Dendritic cell treated with granulocyte-macrophage colony-stimulating factor and Interleukin-4, amounts not matched to agents 40 ng/mL and 50 ng/mL, for 4 days (primary cell): ENCODE results near the gene CST8.

ENCODE experiments used
- H3K27ac Mint-ChIP-seq: one replicate; pipeline ENCODE4 v1.8.0; 2022; ENCODE audit warnings: mild to moderate bottlenecking, mixed read lengths
- H3K27me3 Mint-ChIP-seq: one replicate; pipeline ENCODE4 v1.8.0; 2022; ENCODE audit warnings: mild to moderate bottlenecking, mixed read lengths
- H3K36me3 Mint-ChIP-seq: one replicate; pipeline ENCODE4 v1.8.0; 2022; ENCODE audit warnings: low read depth, mixed read lengths
- H3K4me1 Mint-ChIP-seq: one replicate; pipeline ENCODE4 v1.8.0; 2022; ENCODE audit warnings: low read depth, mixed read lengths
- H3K4me3 Mint-ChIP-seq: one replicate; pipeline ENCODE4 v1.8.0; 2022; ENCODE audit warnings: mild to moderate bottlenecking, moderate library complexity, mixed read lengths
- H3K9me3 Mint-ChIP-seq: one replicate; pipeline ENCODE4 v1.8.0; 2022; ENCODE audit warnings: mixed read lengths
- intact Hi-C: fragments of 100-400 bp; cut with micrococcal nuclease; formaldehyde crosslinking; loops from one replicate; pipeline ENCODE4 v1.15.0; 2022

CST8 gene

GRCh38 chr20:23490817-23491216 lies at the start of gene CST8:
TSS of gene CST8 (plus strand) at chr20:23491117. CDS start at chr20:23491668, 551 bp downstream.
- no peaks in the 10 kb centered on the region for H3K36me3 Mint-ChIP-seq
- no peaks in the 10 kb centered on the region for H3K9me3 Mint-ChIP-seq
- no peaks in the 10 kb centered on the region for H3K4me1 Mint-ChIP-seq
- intact Hi-C loops = no loop called here
- H3K27ac Mint-ChIP-seq = no peak within 1 kb of the TSS
- no peak within 1 kb of the TSS for H3K4me3 Mint-ChIP-seq
- H3K27me3 Mint-ChIP-seq = no peaks in the 10 kb centered on the region

- intact Hi-C loops = loop anchor here (1.0 to 10.0 kb wide), 3 partner anchors 164 to 747 kb away; no protein-coding TSS in a partner anchor
- no peaks in the 10 kb centered on the region for H3K4me1 Mint-ChIP-seq
- peaks cover 3% of the 10 kb centered on the region for H3K27me3 Mint-ChIP-seq
- no peaks in the 10 kb centered on the region for H3K9me3 Mint-ChIP-seq
- H3K4me3 Mint-ChIP-seq = no peak overlapping the region
- H3K36me3 Mint-ChIP-seq = no peaks in the 10 kb centered on the region
- no peak overlapping the region for H3K27ac Mint-ChIP-seq
Observed at GRCh38 chr20:23441850-23442313, 49.0 kb upstream of the CST8 start.

- intact Hi-C loops = loop anchor here (1.0 to 10.0 kb wide), 3 partner anchors 164 to 748 kb away; no protein-coding TSS in a partner anchor
- Mint-ChIP-seq H3K9me3 (no peaks in the 10 kb centered on the region), H3K27ac (no peak overlapping the region), H3K4me3 (no peak overlapping the region), H3K36me3 (no peaks in the 10 kb centered on the region), H3K4me1 (no peaks in the 10 kb centered on the region), H3K27me3 (peaks cover 3% of the 10 kb centered on the region)
Observed at GRCh38 chr20:23442436-23442835, 48.5 kb upstream of the CST8 start.

GRCh38 chr20:23444859-23445258 lies 46.1 kb upstream of the CST8 start:
- H3K4me1 Mint-ChIP-seq = peaks cover 6% of the 10 kb centered on the region
- peaks cover 3% of the 10 kb centered on the region for H3K27me3 Mint-ChIP-seq
- no peak overlapping the region for H3K27ac Mint-ChIP-seq
- intact Hi-C loops = loop anchor here (5.0 to 10.0 kb wide), 2 partner anchors 222 to 750 kb away; no protein-coding TSS in a partner anchor
- no peaks in the 10 kb centered on the region for H3K9me3 Mint-ChIP-seq
- no peaks in the 10 kb centered on the region for H3K36me3 Mint-ChIP-seq
- no peak overlapping the region for H3K4me3 Mint-ChIP-seq

GRCh38 chr20:23445596-23446217 lies 45.2 kb upstream of the CST8 start:
- no peaks in the 10 kb centered on the region for H3K9me3 Mint-ChIP-seq

GRCh38 chr20:23446505-23446904 lies 44.4 kb upstream of the CST8 start:
- peaks cover 4% of the 10 kb centered on the region for H3K27me3 Mint-ChIP-seq
- H3K36me3 Mint-ChIP-seq = no peaks in the 10 kb centered on the region
- no peak overlapping the region for H3K4me3 Mint-ChIP-seq
- intact Hi-C loops = loop anchor here (10.0 kb wide), 1 partner anchor 752 kb away; no protein-coding TSS in a partner anchor
- H3K27ac Mint-ChIP-seq = no peak overlapping the region
- H3K4me1 Mint-ChIP-seq = peaks cover 6% of the 10 kb centered on the region
- H3K9me3 Mint-ChIP-seq = no peaks in the 10 kb centered on the region

More at GRCh38 chr20:23445596-23446217, 45.2 kb upstream of the CST8 start:
- Mint-ChIP-seq H3K27me3 (no peaks in the 10 kb centered on the region), H3K4me1 (peaks cover 6% of the 10 kb centered on the region), H3K36me3 (no peaks in the 10 kb centered on the region), H3K27ac (no peak overlapping the region), H3K4me3 (no peak overlapping the region)
- intact Hi-C loops = loop anchor here (10.0 kb wide), 1 partner anchor 751 kb away; no protein-coding TSS in a partner anchor

GRCh38 chr20:23448167-23448566 lies 42.8 kb upstream of the CST8 start:
- Mint-ChIP-seq H3K27ac (no peak overlapping the region), H3K27me3 (peaks cover 8% of the 10 kb centered on the region), H3K4me1 (peaks cover 6% of the 10 kb centered on the region), H3K9me3 (no peaks in the 10 kb centered on the region), H3K36me3 (no peaks in the 10 kb centered on the region), H3K4me3 (no peak overlapping the region)
- intact Hi-C loops = loop anchor here (10.0 kb wide), 1 partner anchor 753 kb away; no protein-coding TSS in a partner anchor

GRCh38 chr20:23449421-23449820 lies 41.5 kb upstream of the CST8 start:
- Mint-ChIP-seq H3K9me3 (no peaks in the 10 kb centered on the region), H3K36me3 (no peaks in the 10 kb centered on the region), H3K27ac (no peak overlapping the region), H3K4me1 (peaks cover 6% of the 10 kb centered on the region), H3K4me3 (no peak overlapping the region), H3K27me3 (peaks cover 8% of the 10 kb centered on the region)
- intact Hi-C loops = loop anchor here (10.0 kb wide), 1 partner anchor 755 kb away; no protein-coding TSS in a partner anchor

- H3K4me1 Mint-ChIP-seq = peaks cover 6% of the 10 kb centered on the region
- H3K36me3 Mint-ChIP-seq = no peaks in the 10 kb centered on the region
- H3K4me3 Mint-ChIP-seq = no peak overlapping the region
- H3K27me3 Mint-ChIP-seq = peaks cover 8% of the 10 kb centered on the region
- H3K9me3 Mint-ChIP-seq = no peaks in the 10 kb centered on the region
- no peak overlapping the region for H3K27ac Mint-ChIP-seq
- intact Hi-C loops = no loop called here
Observed at GRCh38 chr20:23450877-23451276, 40.0 kb upstream of the CST8 start.

GRCh38 chr20:23451956-23452487 lies 38.9 kb upstream of the CST8 start:
- Mint-ChIP-seq H3K4me3 (no peak overlapping the region), H3K27ac (no peak overlapping the region), H3K36me3 (no peaks in the 10 kb centered on the region), H3K9me3 (no peaks in the 10 kb centered on the region), H3K4me1 (peaks cover 6% of the 10 kb centered on the region), H3K27me3 (peaks cover 12% of the 10 kb centered on the region)
- intact Hi-C loops = no loop called here

- intact Hi-C loops = no loop called here
Observed at GRCh38 chr20:23452776-23453175, 38.1 kb upstream of the CST8 start, which contains the start of gene CST11. TSS of gene CST11 (minus strand) at chr20:23452876. CDS start at chr20:23452811, 65 bp downstream.

GRCh38 chr20:23453549-23454543 lies 37.1 kb upstream of the CST8 start:
- Mint-ChIP-seq H3K36me3 (no peaks in the 10 kb centered on the region), H3K9me3 (no peaks in the 10 kb centered on the region), H3K27me3 (peaks cover 12% of the 10 kb centered on the region), H3K27ac (no peak overlapping the region), H3K4me1 (peaks cover 6% of the 10 kb centered on the region), H3K4me3 (no peak overlapping the region)
- intact Hi-C loops = no loop called here

More at GRCh38 chr20:23452776-23453175, 38.1 kb upstream of the CST8 start, which contains the start of gene CST11:
- Mint-ChIP-seq H3K4me3 (no peak within 1 kb of the TSS), H3K4me1 (peaks cover 6% of the 10 kb centered on the region), H3K9me3 (no peaks in the 10 kb centered on the region), H3K27ac (no peak within 1 kb of the TSS), H3K27me3 (peaks cover 12% of the 10 kb centered on the region), H3K36me3 (no peaks in the 10 kb centered on the region)

- no peaks in the 10 kb centered on the region for H3K9me3 Mint-ChIP-seq
- intact Hi-C loops = no loop called here
- peaks cover 12% of the 10 kb centered on the region for H3K27me3 Mint-ChIP-seq
- no peak overlapping the region for H3K27ac Mint-ChIP-seq
- peaks cover 5% of the 10 kb centered on the region for H3K4me1 Mint-ChIP-seq
- no peak overlapping the region for H3K4me3 Mint-ChIP-seq
- no peaks in the 10 kb centered on the region for H3K36me3 Mint-ChIP-seq
Observed at GRCh38 chr20:23454816-23455215, 36.1 kb upstream of the CST8 start.
